Measurements from ENCODE around the gene PLXNB1.
"Not testable (repeated sequence)": the region's sequence is repeated elsewhere in the genome, so short reads cannot be mapped to it uniquely, and the experiment has no call there.

PLXNB1 gene

DNA sequence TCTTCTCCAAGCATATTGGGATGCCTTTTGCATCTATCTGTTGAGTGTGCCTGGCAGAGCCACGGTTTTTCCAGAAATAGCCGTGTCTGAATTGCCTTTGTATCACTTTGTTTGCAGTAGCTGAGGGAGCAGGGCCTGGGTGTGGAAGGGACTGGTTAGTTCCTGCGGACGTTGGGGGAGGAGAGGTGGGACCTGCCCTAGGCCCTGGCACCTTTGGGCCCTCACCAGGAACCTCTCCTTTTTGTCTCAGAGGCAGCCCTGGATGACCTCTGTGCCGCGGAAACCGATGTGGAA is 35.3 kb upstream of the PLXNB1 start:
- no peak for DNase-seq

DNA sequence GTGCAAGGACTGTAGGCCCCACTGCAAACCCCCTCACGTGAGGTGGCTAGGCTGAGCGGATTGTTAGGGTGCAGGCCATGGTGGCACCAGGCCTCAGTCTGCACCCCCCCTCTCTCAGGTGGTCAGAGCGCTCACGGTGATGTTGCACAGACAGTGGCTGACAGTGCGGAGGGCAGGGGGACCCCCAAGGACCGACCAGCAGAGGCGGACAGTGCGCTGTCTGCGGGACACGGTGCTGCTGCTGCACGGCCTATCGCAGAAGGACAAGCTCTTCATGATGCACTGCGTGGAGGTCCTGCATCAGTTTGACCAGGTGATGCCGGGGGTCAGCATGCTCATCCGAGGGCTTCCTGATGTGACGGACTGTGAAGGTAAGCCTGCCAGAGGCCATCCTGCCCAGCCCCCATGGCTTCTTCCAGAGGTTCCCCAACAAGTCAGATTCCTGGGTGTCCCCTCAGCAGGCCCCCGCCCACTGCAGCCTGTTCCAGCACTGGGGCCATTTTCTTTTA is 34.9 kb upstream of the PLXNB1 start:
- DNase-seq, result no peak

- no peak for DNase-seq
Measured at GRCh38 chr3:48463703-48464102, 33.8 kb upstream of the PLXNB1 start.

DNA sequence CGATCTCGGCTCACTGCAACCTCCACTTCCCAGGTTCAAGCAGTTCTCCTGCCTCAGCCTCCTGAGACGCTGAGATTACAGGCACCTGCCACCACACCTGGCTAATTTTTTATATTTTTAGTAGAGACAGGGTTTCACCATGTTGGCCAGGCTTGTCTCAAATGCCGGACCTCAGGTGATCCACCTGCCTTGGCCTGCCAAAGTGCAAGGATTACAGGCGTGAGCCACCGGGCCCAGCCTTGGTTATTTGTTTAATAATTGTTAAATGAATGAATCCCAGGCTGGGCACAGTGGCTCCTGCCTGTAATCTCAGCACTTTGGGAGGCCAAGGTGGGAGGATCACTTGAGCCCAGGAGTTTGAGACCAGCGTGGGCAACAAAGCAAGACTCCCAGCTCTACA is 31.9 kb upstream of the PLXNB1 start:
- DNase-seq, result not testable (repeated sequence)

DNA sequence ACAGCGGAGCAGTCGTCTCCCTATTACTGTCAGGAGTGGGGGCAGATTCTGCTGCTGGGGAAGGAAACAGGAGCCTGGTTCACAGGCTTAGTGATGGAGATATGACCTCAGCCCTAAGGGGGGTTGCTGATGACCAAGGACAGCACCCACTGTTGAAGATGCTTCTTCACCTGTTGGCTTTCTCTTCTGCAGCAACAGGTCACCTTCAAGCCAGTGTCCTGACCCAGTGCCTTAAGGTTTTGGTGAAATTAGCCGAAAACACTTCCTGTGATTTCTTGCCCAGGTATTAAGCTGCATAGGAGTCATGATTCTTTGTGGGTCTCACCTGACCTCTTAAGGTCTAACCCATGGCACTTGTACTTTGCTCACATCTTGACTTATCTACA is 30.6 kb upstream of the PLXNB1 start:
- DNase-seq, result no peak

DNA sequence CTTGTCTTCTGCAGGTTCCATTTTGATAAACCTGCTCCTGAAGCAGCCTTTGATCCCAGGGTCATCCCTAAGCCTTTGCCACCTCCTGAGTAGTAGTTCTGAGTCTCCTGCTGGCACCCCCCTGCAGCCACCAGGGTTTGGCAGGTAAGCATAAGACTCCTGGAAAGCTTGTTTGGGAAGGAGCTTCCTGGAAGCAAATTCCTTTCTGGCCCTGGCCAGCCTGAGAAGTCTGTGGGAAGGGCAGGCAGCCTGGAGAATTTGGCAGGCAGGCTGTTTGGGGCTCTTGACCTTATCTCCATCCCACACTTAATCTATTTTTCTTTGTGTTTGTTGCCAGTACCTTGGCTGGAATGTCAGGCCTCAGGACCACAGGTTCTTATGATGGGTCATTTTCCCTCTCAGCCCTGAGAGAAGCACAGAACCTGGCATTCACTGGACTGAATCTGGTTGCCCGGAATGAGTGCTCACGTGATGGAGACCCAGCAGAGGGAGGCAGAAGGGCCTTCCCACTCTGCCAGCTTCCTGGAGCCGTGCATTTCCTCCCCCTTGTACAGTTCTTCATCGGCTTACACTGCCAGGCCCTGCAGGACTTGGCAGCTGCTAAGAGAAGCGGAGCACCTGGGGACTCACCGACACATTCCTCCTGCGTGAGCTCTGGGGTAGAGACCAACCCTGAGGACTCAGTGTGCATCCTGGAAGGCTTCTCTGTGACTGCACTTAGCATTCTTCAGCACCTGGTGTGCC is 30.1 kb upstream of the PLXNB1 start:
- DNase-seq, result no peak

GRCh38 chr3:48459331-48459730 is 29.4 kb upstream of the PLXNB1 start:
- DNase-seq, result no peak

- no peak for DNase-seq
Measured at GRCh38 chr3:48456456-48456855, 26.6 kb upstream of the PLXNB1 start.

GRCh38 chr3:48451270-48451669 is 21.4 kb upstream of the PLXNB1 start:
- DNase-seq, result no peak

DNA sequence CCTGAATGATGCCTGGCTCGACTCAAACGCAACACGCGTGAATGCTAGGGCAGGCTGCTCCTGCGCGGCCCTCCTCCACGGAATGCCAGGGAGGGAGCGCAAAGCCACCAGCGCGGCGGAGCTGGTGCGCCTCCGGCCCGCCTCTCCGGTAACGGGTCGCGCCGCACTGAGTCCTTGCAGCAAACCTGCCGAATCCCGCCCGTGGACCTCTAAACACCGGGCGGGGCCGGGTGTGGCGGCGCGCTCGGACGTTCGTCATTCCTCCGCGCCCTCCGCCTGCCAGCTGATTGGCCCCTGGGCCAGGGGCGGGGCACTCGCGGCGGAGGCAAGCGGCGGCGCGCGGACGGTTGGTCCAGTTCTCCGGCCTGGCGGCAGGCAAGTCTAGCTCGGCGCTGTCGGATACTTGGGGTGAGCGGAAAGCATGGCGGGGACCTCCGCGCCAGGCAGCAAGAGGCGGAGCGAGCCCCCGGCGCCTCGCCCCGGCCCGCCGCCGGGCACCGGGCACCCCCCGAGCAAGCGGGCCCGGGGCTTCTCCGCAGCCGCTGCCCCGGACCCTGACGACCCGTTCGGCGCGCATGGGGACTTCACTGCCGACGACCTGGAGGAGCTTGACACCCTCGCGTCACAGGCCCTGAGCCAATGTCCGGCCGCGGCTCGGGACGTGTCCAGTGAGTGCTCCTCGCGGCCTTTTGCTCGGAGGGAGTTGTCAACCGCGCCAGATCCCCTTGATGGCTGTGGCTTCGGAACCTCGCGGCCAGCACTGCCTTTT is 16.7 kb upstream of the PLXNB1 start, which contains the start of gene ATRIP:
Gene ATRIP (plus strand): TSS at position 313 of the 769 bp plus-strand sequence. CDS start 109 bp downstream, at position 422.
- peak; percentile 90 for DNase-seq

DNA sequence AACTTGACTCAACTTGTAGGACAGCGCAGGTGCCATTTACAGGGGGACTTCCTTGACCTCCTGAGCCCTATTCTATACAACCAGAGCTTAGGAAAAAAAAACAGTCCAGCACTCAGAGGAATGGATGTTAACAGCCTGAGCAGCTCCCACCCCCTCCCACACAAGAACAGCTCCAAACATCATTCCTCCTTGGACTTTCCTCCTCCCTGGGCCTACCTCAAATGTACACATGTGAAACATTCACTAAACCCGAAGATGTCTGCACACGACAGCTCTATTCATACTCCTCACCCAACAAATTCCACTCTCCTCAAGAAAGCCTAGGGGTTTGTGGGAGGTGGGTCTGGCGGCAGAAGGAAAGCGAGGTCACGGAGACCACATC is 16.1 kb upstream of the PLXNB1 start:
- no peak for DNase-seq

DNA sequence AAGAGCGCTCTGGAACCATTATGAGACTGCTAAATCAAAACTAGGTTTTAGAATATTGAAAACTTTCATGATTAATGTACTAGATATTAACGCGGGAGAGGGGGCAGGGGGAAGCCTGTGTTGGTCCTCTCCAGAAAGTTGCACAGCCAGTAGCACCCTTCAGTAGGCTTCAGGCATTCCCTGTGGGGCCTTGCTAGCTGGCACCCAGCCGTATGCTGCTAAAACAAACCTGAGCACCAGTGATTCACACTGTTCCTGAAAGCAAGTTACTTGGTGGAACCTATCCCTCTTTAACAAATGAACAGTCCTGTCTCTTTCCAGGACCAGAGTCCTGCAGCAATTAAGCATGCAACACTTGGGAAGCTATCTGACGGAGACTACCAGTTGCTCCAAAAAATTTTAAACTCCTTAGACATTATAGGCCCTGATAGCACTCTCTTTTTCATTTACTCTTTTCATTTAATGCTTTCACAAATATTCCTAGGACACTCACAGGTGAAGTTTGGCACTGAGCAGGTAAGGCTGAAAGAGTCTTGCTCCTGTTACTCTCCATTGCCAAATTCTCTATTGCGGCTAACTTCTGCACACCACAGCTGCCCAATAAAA is 15.5 kb upstream of the PLXNB1 start:
- DNase-seq, result no peak

GRCh38 chr3:48441940-48442339 is 12.1 kb upstream of the PLXNB1 start:
- no peak for DNase-seq

GRCh38 chr3:48440590-48440958 is 10.7 kb upstream of the PLXNB1 start:
- no peak for DNase-seq

DNA sequence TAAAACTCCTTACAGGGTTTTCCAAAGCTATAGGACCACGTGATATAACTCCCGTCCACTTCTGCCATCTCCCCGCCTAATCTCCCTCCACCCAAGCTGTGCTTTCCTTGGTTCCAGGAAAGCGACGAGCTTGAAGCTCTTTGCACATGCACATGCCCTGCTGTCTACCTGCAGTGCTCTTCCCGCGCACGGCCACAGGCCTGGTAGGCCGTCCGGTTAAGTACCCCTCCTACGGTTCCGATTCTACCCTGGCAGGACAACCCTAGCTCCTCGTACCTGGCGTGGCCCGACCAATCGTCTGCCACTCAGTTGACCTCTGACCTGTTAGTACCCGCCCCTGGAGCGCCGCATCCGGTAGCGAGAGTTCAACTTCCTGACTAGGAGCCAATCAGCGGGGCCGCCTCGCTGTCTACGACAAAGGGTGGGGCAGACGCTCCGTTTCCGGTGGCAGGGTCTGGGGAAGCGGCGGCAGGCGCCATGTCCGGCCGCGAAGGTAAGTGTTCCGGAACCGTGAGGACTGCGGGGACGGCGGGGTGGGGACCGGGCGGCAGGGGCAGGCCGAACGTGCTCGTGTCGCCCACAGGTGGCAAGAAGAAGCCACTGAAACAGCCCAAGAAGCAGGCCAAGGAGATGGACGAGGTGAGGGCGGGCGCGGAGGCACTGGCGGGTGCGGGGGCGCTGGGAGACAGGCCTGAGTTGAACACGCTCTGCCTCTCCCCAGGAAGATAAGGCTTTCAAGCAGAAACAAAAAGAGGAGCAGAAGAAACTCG is 10.1 kb upstream of the PLXNB1 start, which contains the start of the genes CCDC51 and TMA7:
Gene CCDC51 (minus strand): TSS at position 300 of the 770 bp plus-strand sequence. CDS start 4,991 bp downstream, outside the sequence.
Gene TMA7 (plus strand): TSS at position 438 of the 770 bp plus-strand sequence. CDS start 40 bp downstream, at position 478.
- DNase-seq, result peak; percentile 97

DNA sequence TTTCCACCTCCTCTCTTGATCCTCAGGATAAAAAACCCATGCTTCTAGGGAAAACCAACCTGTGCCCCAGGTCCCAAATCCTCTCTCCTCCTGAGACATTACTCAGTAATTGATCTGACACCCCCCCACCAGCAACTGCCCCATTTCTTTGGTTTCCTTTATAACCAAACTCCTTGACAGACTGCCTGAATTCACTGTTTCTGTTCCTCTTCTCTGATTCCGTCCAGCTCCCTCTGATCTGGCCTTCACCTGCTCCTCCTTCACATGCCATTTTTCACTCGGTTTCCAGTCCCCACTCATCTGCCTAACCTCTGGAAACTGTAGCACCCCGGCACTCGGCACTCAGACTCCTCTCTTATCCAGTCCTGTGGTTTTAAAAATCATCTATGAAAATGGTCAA is 7.9 kb upstream of the PLXNB1 start:
- DNase-seq, result no peak

DNA sequence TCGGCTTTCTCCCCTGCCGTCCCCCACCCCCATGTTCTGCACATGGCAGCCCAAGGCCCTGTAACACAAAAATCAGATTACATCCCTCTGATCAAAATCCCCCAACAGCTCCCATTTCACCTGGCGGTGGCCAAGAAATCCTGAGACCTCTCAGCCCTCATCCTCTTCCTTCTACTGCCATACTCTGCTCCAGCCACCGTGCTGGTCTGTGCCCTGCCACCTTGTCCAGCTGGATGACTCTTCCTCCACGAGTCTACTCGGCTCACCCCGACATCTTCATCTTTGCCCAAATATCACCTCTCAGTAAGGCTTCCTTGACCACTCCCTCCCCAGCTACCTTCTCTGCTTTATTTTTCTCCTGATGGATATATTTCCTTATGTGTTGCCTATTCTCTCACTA is 7.0 kb upstream of the PLXNB1 start:
- DNase-seq, result no peak

GRCh38 chr3:48436477-48436787 is 6.5 kb upstream of the PLXNB1 start:
- DNase-seq, result no peak

GRCh38 chr3:48435774-48436476 is 6.0 kb upstream of the PLXNB1 start:
- DNase-seq, result peak; percentile 81

DNA sequence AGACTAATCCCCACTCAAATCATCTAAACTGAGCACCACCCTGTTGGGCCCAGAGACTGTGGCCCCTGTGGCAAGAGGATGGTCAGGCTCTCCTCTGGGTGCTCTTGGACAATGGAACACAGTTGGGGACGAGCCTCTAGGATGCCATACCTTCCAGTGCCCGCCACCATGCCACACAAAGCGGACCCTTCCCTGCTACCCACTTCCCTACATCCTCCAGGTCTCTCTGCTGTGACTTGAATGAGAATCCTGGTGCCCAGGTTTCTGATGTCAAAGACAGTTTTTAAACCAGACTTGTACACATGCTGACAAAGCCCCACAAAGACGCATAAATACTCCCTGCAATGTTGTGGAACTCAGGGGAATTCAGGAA is 5.3 kb upstream of the PLXNB1 start:
- no peak for DNase-seq

- DNase-seq, result no peak
Measured at GRCh38 chr3:48434591-48435222, 4.8 kb upstream of the PLXNB1 start.
